Vagina (tissue), 2 donors: ENCODE measurements around the gene IL9. TPM values are rescaled to one million over a fixed set of nuclear protein-coding genes. Genes with fewer than 3 reads are reported as not detected.

Experiments used
- DNase-seq, 2 donors: peaks; one replicate each; pipeline ENCODE4 v3.0.0-alpha.2; 2017; ENCODE audit errors: extremely low spot score in 2 of 2
- H3K27ac ChIP-seq: fragments of 200-600 bp; sonication (generic); one replicate; pipeline ENCODE4 v1.5.1; 2019
- H3K27me3 ChIP-seq: fragments of 200-600 bp; sonication (generic); one replicate; pipeline ENCODE4 v1.5.1; 2019
- H3K36me3 ChIP-seq, 2 donors: fragments of 200-600 bp; sonication (generic); one replicate each; pipeline ENCODE4 v1.5.1; 2017 to 2019
- H3K4me1 ChIP-seq: fragments of 200-600 bp; sonication (generic); one replicate; pipeline ENCODE4 v1.5.1; 2019
- H3K4me3 ChIP-seq, 2 donors: fragments of 200-600 bp; sonication (generic); 1 replicate in 1 of 2; 2 replicates in 1 of 2; pipeline ENCODE4 v1.5.1; 2016 to 2019
- H3K9me3 ChIP-seq: fragments of 200-600 bp; sonication (generic); one replicate; pipeline ENCODE4 v1.5.1; 2019
- POLR2A ChIP-seq, 2 donors: fragments of 450-650 bp; IDR thresholded peaks; one replicate each; pipeline ENCODE4 v1.6.1; 2017; ENCODE audit warnings: antibody characterized with exemption in 2 of 2, mild to moderate bottlenecking in 2 of 2, moderate library complexity in 2 of 2
- POLR2AphosphoS5 ChIP-seq, 2 donors: sonication (generic); formaldehyde crosslinking; IDR thresholded peaks; one replicate each; pipeline ENCODE4 v1.9.0; 2017; ENCODE audit warnings: antibody characterized with exemption in 2 of 2, mild to moderate bottlenecking in 2 of 2, low read depth in 1 of 2; ENCODE audit not compliant: insufficient read depth in 1 of 2
- intact Hi-C: fragments of 100-400 bp; cut with DNase I; formaldehyde crosslinking; loops from one replicate; pipeline ENCODE4 v1.15.1; 2023
- total RNA-seq: library from RNA; depleted of rRNA; stranded (reverse); fragments of >200 nt; gene quantifications from one replicate; pipeline ENCODE4 v1.2.3, GENCODE V29; 2016
- TF ChIP-seq, protein P1 (sequence below), 3 experiments: fragments of 450-650 bp in 2 of 3; fragments of 200-600 bp in 1 of 3; sonication (generic) in 1 of 3; IDR thresholded peaks; one replicate each; pipeline ENCODE4 v1.5.1; 2017 to 2019; ENCODE audit warnings: antibody characterized with exemption in 3 of 3, mild to moderate bottlenecking in 2 of 3, moderate library complexity in 2 of 3

The IL9 gene
- total RNA-seq, 1 donor from 2014 or later, result not detected

DNA sequence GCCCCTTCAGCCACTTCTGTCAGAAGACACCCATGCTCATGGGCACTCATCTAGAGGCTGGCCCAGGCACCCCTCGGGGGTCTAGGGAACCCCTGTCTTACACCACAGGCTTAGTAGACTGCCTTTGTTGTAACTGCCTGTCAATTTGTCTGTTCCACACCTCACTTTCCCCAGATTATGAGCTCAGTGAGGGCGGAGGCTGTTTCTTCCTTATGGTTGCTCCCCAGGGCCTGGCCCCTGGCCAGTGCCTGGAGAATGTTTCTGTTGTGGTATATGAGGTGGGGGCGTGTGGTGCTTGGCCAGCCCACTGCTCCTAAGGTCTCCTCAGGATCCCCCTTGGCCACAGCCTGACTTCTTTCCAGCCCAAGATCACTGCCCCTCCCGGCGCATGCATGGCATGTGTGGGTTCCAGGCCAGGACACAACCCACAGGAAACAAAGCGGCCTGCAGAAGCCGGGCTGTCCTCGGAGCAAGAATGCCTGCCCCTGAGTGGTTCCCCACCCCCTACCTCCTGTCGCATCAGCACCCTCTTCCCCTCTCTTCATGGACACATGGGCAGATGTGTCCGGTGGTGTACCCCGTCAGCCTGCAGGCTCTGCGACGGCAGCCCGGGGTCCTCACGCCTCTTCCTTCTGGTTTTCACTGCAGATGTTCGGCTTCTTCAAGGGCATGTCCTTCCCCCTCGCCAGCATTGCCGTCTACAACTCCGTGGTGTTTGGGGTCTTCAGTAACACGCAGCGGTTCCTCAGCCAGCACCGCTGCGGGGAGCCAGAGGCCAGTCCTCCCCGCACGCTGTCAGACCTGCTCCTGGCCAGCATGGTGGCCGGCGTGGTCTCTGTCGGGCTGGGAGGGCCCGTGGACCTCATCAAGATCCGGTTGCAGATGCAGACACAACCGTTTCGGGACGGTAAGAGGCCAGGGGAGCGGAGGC lies 43.5 kb downstream of the IL9 start:
- no peak for DNase-seq
- intact Hi-C loops, result no loop called here
- H3K27me3 ChIP-seq, result no peaks in the 10 kb centered on the region
- H3K9me3 ChIP-seq, result no peaks in the 10 kb centered on the region
- H3K4me3 ChIP-seq, result no peak overlapping the region
- TF ChIP-seq POLR2A (IDR thresholded peaks at IDR 0.05), result no peak
- H3K4me1 ChIP-seq, result no peaks in the 10 kb centered on the region
- no peak overlapping the region for H3K27ac ChIP-seq
- H3K36me3 ChIP-seq, result no peaks in the 10 kb centered on the region

DNA sequence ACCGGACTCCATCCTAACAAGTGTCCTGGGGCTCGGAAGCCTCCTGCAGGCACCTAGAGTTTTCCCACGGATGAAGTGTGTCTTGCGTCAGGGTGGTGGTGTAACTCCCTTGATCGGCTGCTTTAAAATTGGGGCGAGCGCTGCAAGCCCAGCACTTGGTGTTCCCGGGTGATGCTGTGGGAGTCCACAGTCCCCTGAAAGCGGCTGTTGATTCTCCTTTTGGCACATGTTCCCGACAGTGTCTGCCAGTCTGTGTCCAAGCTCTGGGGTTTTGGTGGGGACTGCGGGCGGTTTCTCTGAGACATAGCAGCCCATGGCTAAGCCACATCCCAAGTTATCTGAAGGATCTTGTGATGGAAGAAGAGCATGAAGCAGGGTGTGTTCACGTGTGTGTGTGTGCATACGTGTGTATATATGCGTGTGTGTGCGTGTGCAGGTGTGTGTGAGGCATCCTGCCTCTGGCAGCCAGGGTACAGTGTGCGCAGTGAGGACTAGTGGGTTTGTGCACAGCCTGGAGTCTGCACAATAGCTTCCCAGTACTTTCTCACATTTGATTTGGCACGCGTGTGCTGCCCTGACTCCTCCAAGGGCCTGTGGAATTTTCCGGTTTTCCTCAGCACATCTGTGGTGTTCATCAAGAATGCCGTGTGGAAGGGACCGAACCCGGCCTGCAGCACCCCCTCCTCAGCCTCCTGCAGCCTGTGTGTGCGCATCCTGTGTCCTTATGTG lies 44.3 kb downstream of the IL9 start:
- Histone ChIP-seq H3K27ac (no peak overlapping the region), H3K36me3 (no peaks in the 10 kb centered on the region), H3K4me3 (no peak overlapping the region), H3K27me3 (no peaks in the 10 kb centered on the region), H3K9me3 (no peaks in the 10 kb centered on the region), H3K4me1 (no peaks in the 10 kb centered on the region)
- intact Hi-C loops, result no loop called here
- TF ChIP-seq, protein P1, sequence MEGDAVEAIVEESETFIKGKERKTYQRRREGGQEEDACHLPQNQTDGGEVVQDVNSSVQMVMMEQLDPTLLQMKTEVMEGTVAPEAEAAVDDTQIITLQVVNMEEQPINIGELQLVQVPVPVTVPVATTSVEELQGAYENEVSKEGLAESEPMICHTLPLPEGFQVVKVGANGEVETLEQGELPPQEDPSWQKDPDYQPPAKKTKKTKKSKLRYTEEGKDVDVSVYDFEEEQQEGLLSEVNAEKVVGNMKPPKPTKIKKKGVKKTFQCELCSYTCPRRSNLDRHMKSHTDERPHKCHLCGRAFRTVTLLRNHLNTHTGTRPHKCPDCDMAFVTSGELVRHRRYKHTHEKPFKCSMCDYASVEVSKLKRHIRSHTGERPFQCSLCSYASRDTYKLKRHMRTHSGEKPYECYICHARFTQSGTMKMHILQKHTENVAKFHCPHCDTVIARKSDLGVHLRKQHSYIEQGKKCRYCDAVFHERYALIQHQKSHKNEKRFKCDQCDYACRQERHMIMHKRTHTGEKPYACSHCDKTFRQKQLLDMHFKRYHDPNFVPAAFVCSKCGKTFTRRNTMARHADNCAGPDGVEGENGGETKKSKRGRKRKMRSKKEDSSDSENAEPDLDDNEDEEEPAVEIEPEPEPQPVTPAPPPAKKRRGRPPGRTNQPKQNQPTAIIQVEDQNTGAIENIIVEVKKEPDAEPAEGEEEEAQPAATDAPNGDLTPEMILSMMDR (IDR thresholded peaks at IDR 0.05), result no peak
- TF ChIP-seq POLR2AphosphoS5 (IDR thresholded peaks at IDR 0.05; ENCODE audit: insufficient read depth in 1 of 2, low read depth in 1 of 2) (no peak), POLR2A (IDR thresholded peaks at IDR 0.05) (no peak)
- DNase-seq, result no peak

DNA sequence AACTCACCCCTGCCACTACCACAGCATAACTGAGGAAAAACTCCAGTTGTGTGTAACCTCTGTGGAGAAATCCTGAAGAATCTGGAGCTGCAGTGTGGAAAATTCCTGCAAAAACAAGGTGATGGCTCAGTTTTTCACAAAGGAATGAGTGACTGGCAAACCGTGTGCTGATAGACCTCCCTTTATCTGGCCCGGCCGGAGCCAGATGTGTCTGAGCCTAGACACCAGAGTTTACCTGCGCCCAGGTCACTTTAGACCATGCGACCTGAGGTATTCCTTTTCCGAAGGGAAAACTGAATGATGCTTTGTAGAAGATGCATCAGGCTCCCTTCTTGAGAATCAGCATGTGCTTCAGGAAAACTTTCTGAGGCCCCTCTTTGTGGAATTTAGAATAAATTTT lies 45.0 kb downstream of the IL9 start:
- no peak for TF ChIP-seq POLR2AphosphoS5 (IDR thresholded peaks at IDR 0.05; ENCODE audit: insufficient read depth in 1 of 2, low read depth in 1 of 2)
- no peak for TF ChIP-seq POLR2A (IDR thresholded peaks at IDR 0.05)
- TF ChIP-seq, protein P1 (IDR thresholded peaks at IDR 0.05), result no peak
- no peaks in the 10 kb centered on the region for H3K4me1 ChIP-seq
- no peak overlapping the region for H3K27ac ChIP-seq
- intact Hi-C loops, result no loop called here
- H3K4me3 ChIP-seq, result no peak overlapping the region
- H3K36me3 ChIP-seq, result no peaks in the 10 kb centered on the region
- H3K27me3 ChIP-seq, result no peaks in the 10 kb centered on the region
- no peak for DNase-seq
- no peaks in the 10 kb centered on the region for H3K9me3 ChIP-seq

DNA sequence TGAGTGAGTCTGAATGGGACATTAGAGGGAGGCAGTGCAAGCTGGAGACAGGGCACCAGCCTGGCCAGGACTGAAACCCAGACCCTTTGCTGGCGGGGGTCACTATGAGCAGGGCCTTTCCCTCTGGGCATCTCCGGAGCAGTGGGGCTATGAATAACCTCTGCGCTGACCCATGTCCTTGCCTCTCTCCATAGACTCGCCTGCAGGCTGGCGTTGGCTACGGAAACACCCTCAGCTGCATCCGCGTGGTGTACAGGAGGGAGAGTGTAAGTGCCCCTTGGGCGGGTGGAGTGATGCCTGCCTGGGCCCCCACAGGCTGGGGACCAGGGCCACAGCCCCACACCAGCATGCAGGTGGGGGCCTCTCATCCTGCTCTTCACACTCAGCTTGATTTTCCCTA lies 45.4 kb downstream of the IL9 start:
- intact Hi-C loops, result no loop called here
- H3K27me3 ChIP-seq, result no peaks in the 10 kb centered on the region
- DNase-seq, result no peak
- H3K4me1 ChIP-seq, result no peaks in the 10 kb centered on the region
- H3K4me3 ChIP-seq, result no peak overlapping the region
- no peaks in the 10 kb centered on the region for H3K36me3 ChIP-seq
- H3K9me3 ChIP-seq, result no peaks in the 10 kb centered on the region
- H3K27ac ChIP-seq, result no peak overlapping the region
- TF ChIP-seq POLR2A (IDR thresholded peaks at IDR 0.05) (no peak), POLR2AphosphoS5 (IDR thresholded peaks at IDR 0.05; ENCODE audit: insufficient read depth in 1 of 2, low read depth in 1 of 2) (no peak)
- TF ChIP-seq, protein P1 (IDR thresholded peaks at IDR 0.05), result no peak

DNA sequence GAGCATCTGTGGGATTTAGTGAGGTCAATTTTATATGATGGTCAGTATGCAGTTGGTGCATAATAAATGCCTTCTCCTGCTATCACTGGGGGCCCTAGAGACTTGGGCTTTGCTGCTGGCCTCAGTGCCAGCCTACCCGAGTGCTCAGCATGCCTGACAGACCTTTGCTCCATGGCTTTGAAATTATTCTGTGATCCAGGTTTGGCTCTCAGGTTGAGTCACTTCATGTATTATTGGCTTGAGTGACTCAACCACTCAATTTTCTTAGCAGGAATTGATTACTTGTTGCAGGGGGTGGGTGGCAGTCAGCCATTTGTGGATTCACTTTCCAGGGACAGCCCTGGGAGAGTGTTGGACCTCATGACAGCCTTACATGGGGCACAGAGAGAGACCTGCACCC lies 47.7 kb downstream of the IL9 start:
- no peaks in the 10 kb centered on the region for H3K4me1 ChIP-seq
- intact Hi-C loops, result no loop called here
- H3K27me3 ChIP-seq, result no peaks in the 10 kb centered on the region
- H3K27ac ChIP-seq, result no peak overlapping the region
- TF ChIP-seq, protein P1 (IDR thresholded peaks at IDR 0.05), result no peak
- no peak for TF ChIP-seq POLR2A (IDR thresholded peaks at IDR 0.05)
- no peak for DNase-seq
- H3K9me3 ChIP-seq, result no peaks in the 10 kb centered on the region
- no peaks in the 10 kb centered on the region for H3K36me3 ChIP-seq
- H3K4me3 ChIP-seq, result no peak overlapping the region
